HEK293 (cell line): ENCODE results near the gene ANXA7.

Experiments used
- CTCF ChIP-seq: fragments of 450-650 bp; formaldehyde crosslinking; IDR thresholded peaks from 2 replicates; pipeline ENCODE4 v1.5.1; 2016; ENCODE audit warnings: missing biosample characterization, missing genetic modification characterization
- REST ChIP-seq: fragments of 450-650 bp; formaldehyde crosslinking; IDR thresholded peaks from 2 replicates; pipeline ENCODE4 v1.5.1; 2016; ENCODE audit warnings: missing biosample characterization, missing genetic modification characterization
- SETDB1 ChIP-seq: IDR thresholded peaks from one replicate; pipeline ENCODE4 v1.6.1; 2017; ENCODE audit warnings: mild to moderate bottlenecking, low read length, moderate library complexity, mixed read lengths; ENCODE audit not compliant: insufficient read length
- TSHZ1 ChIP-seq: fragments of 450-650 bp; formaldehyde crosslinking; IDR thresholded peaks from 2 replicates; pipeline ENCODE4 v1.5.1; 2016; ENCODE audit warnings: missing biosample characterization, missing genetic modification characterization, borderline replicate concordance
- YY1 ChIP-seq: fragments of 450-650 bp; formaldehyde crosslinking; IDR thresholded peaks from 2 replicates; pipeline ENCODE4 v1.5.1; 2018; ENCODE audit warnings: missing biosample characterization, missing genetic modification characterization
- YY2 ChIP-seq: fragments of 450-650 bp; formaldehyde crosslinking; IDR thresholded peaks from 2 replicates; pipeline ENCODE4 v1.5.1; 2016; ENCODE audit warnings: missing biosample characterization, missing genetic modification characterization
- ZBTB1 ChIP-seq: fragments of 450-650 bp; formaldehyde crosslinking; IDR thresholded peaks from 2 replicates; pipeline ENCODE4 v1.5.1; 2016; ENCODE audit warnings: missing biosample characterization, missing genetic modification characterization
- ZEB2 ChIP-seq: fragments of 450-650 bp; formaldehyde crosslinking; IDR thresholded peaks from 2 replicates; pipeline ENCODE4 v1.5.1; 2016; ENCODE audit warnings: missing biosample characterization, missing genetic modification characterization
- ZNF133 ChIP-seq: fragments of 450-650 bp; formaldehyde crosslinking; IDR thresholded peaks from 2 replicates; pipeline ENCODE4 v1.5.1; 2016; ENCODE audit warnings: missing biosample characterization, missing genetic modification characterization
- ZNF148 ChIP-seq: fragments of 450-650 bp; formaldehyde crosslinking; IDR thresholded peaks from 2 replicates; pipeline ENCODE4 v1.5.0; 2017; ENCODE audit warnings: missing biosample characterization, missing genetic modification characterization, borderline replicate concordance
- ZNF561 ChIP-seq: fragments of 450-650 bp; IDR thresholded peaks from 2 replicates; pipeline ENCODE4 v1.5.1; 2018; ENCODE audit warnings: missing biosample characterization, missing genetic modification characterization, borderline replicate concordance
- ZNF670 ChIP-seq: fragments of 450-650 bp; formaldehyde crosslinking; IDR thresholded peaks from 2 replicates; pipeline ENCODE4 v1.5.1; 2016; ENCODE audit warnings: missing biosample characterization, missing genetic modification characterization, low read depth
- ZNF776 ChIP-seq: fragments of 450-650 bp; formaldehyde crosslinking; IDR thresholded peaks from 2 replicates; pipeline ENCODE4 v1.5.0; 2017; ENCODE audit warnings: missing biosample characterization, missing genetic modification characterization, borderline replicate concordance

GRCh38 chr10:73357166-73357565 lies 56.7 kb downstream of the ANXA7 start:
- TF ChIP-seq CTCF (tag by site-specific recombination), result no peak
- TF ChIP-seq ZNF561 (tag by site-specific recombination), result no peak
- TF ChIP-seq YY2, result no peak
- TF ChIP-seq ZNF148 (tag by site-specific recombination), result no peak
- no peak for TF ChIP-seq ZEB2 (tag by site-specific recombination)
- TF ChIP-seq ZNF670 (tag by site-specific recombination), result no peak
- TF ChIP-seq REST (tag by site-specific recombination), result no peak
- TF ChIP-seq SETDB1, result no peak
- TF ChIP-seq ZNF776 (tag by site-specific recombination), result no peak
- no peak for TF ChIP-seq YY1 (tag by site-specific recombination)
- no peak for TF ChIP-seq ZBTB1 (tag by site-specific recombination)
- no peak for TF ChIP-seq TSHZ1 (tag by site-specific recombination)
- TF ChIP-seq ZNF133 (tag by site-specific recombination), result no peak
